Testis (tissue), 3 donors: ENCODE results near the gene HNF4A. TPM values are rescaled to one million over a fixed set of nuclear protein-coding genes. Genes with fewer than 3 reads are reported as not detected.

ENCODE experiments used
- DNase-seq: peaks from one replicate; pipeline ENCODE4 v3.0.0-alpha.2; 2019
- H3K27ac ChIP-seq, 2 donors: fragments of 200-600 bp; sonication (generic); one replicate each; pipeline ENCODE4 v1.5.1; 2019
- H3K27me3 ChIP-seq: fragments of 200-600 bp; sonication (generic); one replicate; pipeline ENCODE4 v1.5.1; 2019
- H3K36me3 ChIP-seq: fragments of 200-600 bp; sonication (generic); one replicate; pipeline ENCODE4 v1.5.1; 2017; ENCODE audit warnings: low read depth; ENCODE audit errors: missing control alignments
- H3K4me1 ChIP-seq: fragments of 200-600 bp; sonication (generic); one replicate; pipeline ENCODE4 v1.5.1; 2019
- H3K4me3 ChIP-seq, 2 donors: fragments of 200-600 bp; sonication (generic); one replicate each; pipeline ENCODE4 v1.5.1; 2017 to 2019
- H3K9me3 ChIP-seq: fragments of 200-600 bp; sonication (generic); one replicate; pipeline ENCODE4 v1.5.1; 2017
- CTCF ChIP-seq, 3 experiments: fragments of 450-650 bp in 2 of 3; fragments of 200-600 bp in 1 of 3; sonication (generic) in 1 of 3; IDR thresholded peaks; one replicate each; pipeline ENCODE4 v1.5.1; 2016 to 2019; ENCODE audit warnings: antibody characterized with exemption in 3 of 3, mild to moderate bottlenecking in 2 of 3, moderate library complexity in 1 of 3
- POLR2A ChIP-seq: fragments of 450-650 bp; IDR thresholded peaks from one replicate; pipeline ENCODE4 v1.6.1; 2017; ENCODE audit warnings: antibody characterized with exemption, mild to moderate bottlenecking, moderate library complexity
- WGBS, 2 donors: methylation state at CpG; one replicate each; pipeline ENCODE4 v1.1.5; 2018; 5-methylcytosine and 5-hydroxymethylcytosine counted together
- intact Hi-C: fragments of 100-400 bp; cut with DNase I; formaldehyde crosslinking; loops from one replicate; pipeline ENCODE4 v1.15.1; 2023; ENCODE audit warnings: low total_unique reads
- polyA plus RNA-seq: library from polyadenylated mRNA; stranded (reverse); fragments of 350-450 nt; fragmentation: Illumina TruSeq; extraction: RNeasy Lipid Tissue Mini Kit (QIAGEN cat#74804); gene quantifications from one replicate; pipeline ENCODE4 v1.2.3, GENCODE V29; 2014; ENCODE audit warnings: low read depth, low replicate concordance; ENCODE audit not compliant: insufficient read depth
- total RNA-seq, 2 donors: library from RNA; depleted of rRNA; stranded (reverse); fragments of >200 nt; gene quantifications; one replicate each; pipeline ENCODE4 v1.2.3, GENCODE V29; 2016

Gene HNF4A
- total and polyA plus RNA-seq, 3 donors from 2014 or later: 1.2 to 2.5 (median 1.4) TPM

GRCh38 chr20:44423480-44423879, 68.0 kb downstream of the HNF4A start:
- 75 to 78% methylated on average over 5 of the region's 5 CpGs for WGBS, 2 donors
- H3K36me3 ChIP-seq: no peaks in the 10 kb centered on the region
- no peak for TF ChIP-seq CTCF (IDR thresholded peaks at IDR 0.05)
- TF ChIP-seq POLR2A: no peak
- no peak overlapping the region for H3K4me3 ChIP-seq
- intact Hi-C loops: no loop called here
- no peaks in the 10 kb centered on the region for H3K9me3 ChIP-seq
- no peak for DNase-seq
- H3K27me3 ChIP-seq: no peaks in the 10 kb centered on the region
- no peak overlapping the region for H3K27ac ChIP-seq
- H3K4me1 ChIP-seq: no peaks in the 10 kb centered on the region

- WGBS, 2 donors: 91 to 92% methylated on average over 14 of the region's 14 CpGs
- intact Hi-C loops: no loop called here
- no peak overlapping the region for H3K27ac ChIP-seq
- H3K27me3 ChIP-seq: no peaks in the 10 kb centered on the region
- H3K9me3 ChIP-seq: no peaks in the 10 kb centered on the region
- H3K4me1 ChIP-seq: no peaks in the 10 kb centered on the region
- TF ChIP-seq CTCF (IDR thresholded peaks at IDR 0.05) (no peak), POLR2A (no peak)
- no peak overlapping the region for H3K4me3 ChIP-seq
- no peaks in the 10 kb centered on the region for H3K36me3 ChIP-seq
- no peak for DNase-seq
Observed at GRCh38 chr20:44424039-44424495, 68.6 kb downstream of the HNF4A start.

GRCh38 chr20:44425923-44426322, 70.4 kb downstream of the HNF4A start:
- intact Hi-C loops: no loop called here
- 83 to 94% methylated on average over 2 of the region's 2 CpGs for WGBS, 2 donors
- TF ChIP-seq CTCF (IDR thresholded peaks at IDR 0.05) (no peak), POLR2A (no peak)
- DNase-seq: no peak
- Histone ChIP-seq H3K9me3 (no peaks in the 10 kb centered on the region), H3K27ac (no peak overlapping the region), H3K4me1 (no peaks in the 10 kb centered on the region), H3K4me3 (no peak overlapping the region), H3K36me3 (no peaks in the 10 kb centered on the region), H3K27me3 (no peaks in the 10 kb centered on the region)

- intact Hi-C loops: no loop called here
- 82 to 88% methylated on average over 10 of the region's 10 CpGs for WGBS, 2 donors
- H3K27me3 ChIP-seq: no peaks in the 10 kb centered on the region
Observed at GRCh38 chr20:44426879-44427790, 71.6 kb downstream of the HNF4A start.

More at GRCh38 chr20:44426879-44427790, 71.6 kb downstream of the HNF4A start:
- Histone ChIP-seq H3K4me3 (no peak overlapping the region), H3K27ac (no peak overlapping the region), H3K36me3 (no peaks in the 10 kb centered on the region), H3K9me3 (no peaks in the 10 kb centered on the region), H3K4me1 (peaks cover 4% of the 10 kb centered on the region)
- no peak for DNase-seq
- TF ChIP-seq POLR2A: no peak
- no peak for TF ChIP-seq CTCF (IDR thresholded peaks at IDR 0.05)
